ENCODE data around the gene LAMA2.

GRCh38 chr6:129269076-129269475 is 386.1 kb downstream of the LAMA2 start:
- TF ChIP-seq CTCF (IDR thresholded peaks at IDR 0.05) (no peak), TCF7L2 (IDR thresholded peaks at IDR 0.05; ENCODE audit: low read depth, low read length) (no peak)
